HG02759 (cell line): Measurements from ENCODE around the gene KRT82.
"Not testable (repeated sequence)": the region's sequence is repeated elsewhere in the genome, so short reads cannot be mapped to it uniquely, and the experiment has no call there.

Source experiments
- ATAC-seq: cut with Tn5 transposase; IDR thresholded peaks from one replicate; pipeline ENCODE4 v1.9.1; 2021; ENCODE audit warnings: mild to moderate bottlenecking, moderate library complexity; ENCODE audit not compliant: unreplicated experiment

The KRT82 gene

DNA sequence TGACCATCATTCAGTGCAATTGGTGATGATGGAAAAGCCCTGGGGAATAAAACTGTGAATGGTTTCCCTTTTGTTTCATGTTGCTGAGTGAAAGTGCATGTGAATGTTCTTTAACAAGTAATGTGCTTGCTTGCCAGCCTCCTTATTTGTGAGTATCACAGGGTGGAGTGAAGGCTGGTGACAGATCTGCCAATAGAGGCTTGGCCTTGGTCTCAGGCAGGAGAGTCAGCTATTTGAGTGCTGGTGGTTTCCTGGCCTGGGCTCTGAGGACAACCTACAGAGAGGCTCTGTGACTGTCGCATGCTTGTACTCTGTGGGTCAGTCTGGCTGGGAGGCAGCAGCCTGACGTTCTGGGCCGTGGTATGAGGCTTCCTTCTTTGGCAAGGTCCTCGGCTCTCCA is 59.5 kb downstream of the KRT82 start:
- ATAC-seq, result no peak

DNA sequence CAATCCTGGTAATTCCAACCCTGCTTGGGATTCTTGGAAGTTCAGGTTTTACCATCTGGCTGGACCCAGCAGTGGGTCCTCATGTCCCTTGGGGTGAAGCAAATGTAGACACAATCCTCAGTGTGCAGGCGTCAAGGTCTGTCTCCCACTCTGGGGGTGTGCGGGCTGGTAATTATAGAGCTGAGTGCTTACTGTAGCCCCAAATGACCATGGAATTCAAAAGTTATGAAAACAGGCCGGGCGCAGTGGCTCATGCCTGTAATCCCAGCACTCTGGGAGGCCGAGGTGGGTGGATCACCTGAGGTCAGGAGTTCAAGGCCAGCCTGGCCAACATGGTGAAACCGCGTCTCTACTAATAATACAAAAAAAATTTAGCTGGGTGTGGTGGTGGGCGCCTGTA is 61.1 kb downstream of the KRT82 start:
- not testable (repeated sequence) for ATAC-seq

DNA sequence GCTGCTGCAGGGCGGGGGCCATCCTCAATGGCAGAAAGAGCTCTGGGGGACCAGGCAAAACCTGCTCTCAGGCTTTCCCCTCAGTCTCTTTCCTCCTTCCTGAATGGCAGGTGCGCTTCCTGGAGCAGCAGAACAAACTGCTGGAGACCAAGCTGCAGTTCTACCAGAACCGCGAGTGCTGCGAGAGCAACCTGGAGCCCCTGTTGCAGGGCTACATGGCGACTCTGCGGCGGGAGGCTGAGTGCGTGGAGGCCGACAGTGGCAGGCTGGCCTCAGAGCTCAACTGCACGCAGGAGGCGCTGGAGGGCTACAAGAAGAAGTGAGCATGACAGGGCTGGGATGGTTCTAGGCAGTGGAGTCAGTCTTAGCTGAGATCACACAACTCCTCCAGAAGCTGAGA is 62.0 kb downstream of the KRT82 start:
- no peak for ATAC-seq
